IPS DF 19.7 (cell line): Measurements from ENCODE around the gene ACOT11.

Experiments used
- DNase-seq: peaks from one replicate; pipeline ENCODE4 v3.0.0-alpha.2; 2013; ENCODE audit warnings: low read depth, low spot score

ACOT11 gene

GRCh38 chr1:54645806-54646676, 98.0 kb downstream of the ACOT11 start:
- no peak for DNase-seq

DNA sequence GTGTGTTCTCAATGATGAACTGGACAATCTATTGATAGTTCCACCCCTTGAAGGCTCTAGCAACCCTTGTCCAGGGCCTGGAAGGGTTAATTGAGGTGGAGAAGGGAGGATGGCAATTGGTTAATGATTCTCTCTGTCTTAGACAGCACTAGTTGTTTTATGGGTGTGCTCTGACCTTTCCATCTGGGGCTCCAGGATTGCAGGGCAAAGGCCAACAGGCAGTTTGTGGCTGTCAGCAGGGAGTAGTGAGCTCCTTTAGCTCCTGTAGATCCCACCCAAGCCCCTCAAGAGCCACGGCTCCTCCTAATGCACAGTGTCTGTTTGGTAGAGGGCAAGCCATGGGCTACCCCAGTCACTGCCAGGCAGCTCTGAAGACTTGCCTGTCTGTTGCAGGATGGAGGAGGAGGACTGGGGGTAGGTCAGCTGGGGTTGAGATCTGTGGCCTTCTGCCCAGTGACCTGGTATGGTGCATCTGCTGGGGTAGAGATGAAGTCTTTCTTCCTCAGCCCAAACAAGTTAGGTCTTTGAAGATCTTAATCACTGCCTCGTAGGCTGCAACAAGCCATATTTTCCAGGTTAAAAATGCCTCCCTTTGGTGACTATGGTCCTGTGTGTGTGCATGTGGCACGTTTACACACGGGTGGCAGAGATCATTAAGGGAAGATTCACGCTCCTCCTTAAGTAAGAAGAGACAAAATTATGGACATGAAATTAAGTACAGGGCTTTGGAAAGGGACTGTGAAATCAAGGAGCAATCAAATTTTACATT, 101.3 kb downstream of the ACOT11 start:
- DNase-seq: no peak

DNA sequence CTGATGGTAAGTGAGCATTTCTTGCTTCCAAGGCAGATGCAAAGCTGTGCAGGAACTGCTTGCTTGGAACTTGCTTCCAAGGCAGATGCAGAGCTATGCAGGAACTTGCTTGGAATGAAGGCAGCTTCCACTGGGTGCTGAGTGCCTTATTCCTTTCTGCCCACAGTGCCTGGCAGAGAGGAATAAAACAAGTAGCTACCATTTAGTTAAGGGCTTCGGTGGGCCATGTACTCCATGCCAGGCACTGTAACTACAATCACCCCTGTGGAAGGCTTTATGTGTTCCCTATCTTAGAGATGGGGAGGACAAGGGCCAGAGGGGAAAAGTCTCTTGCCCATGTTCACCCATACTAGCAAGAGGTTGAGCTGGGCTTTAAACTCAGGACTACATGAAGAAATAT, 101.9 kb downstream of the ACOT11 start:
- no peak for DNase-seq

GRCh38 chr1:54650417-54650816, 102.4 kb downstream of the ACOT11 start:
- DNase-seq: no peak

DNA sequence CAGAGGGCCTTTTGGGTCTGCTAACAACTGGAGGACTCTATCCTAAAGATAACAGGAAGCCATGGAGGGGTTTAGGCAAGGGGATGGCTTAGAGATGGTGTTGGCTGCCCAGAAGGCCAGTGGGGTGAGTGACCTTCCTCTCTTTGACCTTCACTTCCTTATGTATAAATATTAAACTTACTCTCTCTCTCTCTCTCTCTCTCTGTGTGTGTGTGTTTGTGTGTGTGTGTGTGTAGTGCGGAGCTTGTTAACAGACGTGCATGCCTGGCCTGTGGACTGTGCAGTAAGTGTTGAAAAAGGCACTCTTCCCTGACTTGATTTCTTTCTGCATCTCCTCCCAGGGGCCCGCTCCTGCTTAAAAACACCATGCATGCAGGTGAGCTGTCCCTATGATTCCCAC, 103.6 kb downstream of the ACOT11 start:
- no peak for DNase-seq

DNA sequence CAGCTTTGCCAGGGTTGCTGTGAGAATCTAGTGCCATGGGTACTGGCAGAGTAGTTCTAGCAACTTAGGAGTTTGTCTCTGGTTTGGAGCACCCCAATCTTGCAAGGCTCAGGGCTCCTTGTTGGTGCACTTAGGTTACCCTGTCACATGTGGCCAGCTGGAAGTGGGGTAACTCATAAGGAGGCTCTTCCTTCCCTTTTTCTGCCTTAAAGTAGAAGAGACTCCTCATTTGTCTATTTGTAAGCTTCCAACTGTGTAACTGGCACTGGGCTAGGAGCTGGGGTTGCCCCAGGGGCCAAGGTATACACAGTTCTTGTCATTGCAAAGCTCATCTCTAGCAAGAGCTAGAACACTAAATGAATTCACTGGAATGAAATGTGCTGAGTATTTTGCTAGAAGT, 104.1 kb downstream of the ACOT11 start:
- DNase-seq: no peak

DNA sequence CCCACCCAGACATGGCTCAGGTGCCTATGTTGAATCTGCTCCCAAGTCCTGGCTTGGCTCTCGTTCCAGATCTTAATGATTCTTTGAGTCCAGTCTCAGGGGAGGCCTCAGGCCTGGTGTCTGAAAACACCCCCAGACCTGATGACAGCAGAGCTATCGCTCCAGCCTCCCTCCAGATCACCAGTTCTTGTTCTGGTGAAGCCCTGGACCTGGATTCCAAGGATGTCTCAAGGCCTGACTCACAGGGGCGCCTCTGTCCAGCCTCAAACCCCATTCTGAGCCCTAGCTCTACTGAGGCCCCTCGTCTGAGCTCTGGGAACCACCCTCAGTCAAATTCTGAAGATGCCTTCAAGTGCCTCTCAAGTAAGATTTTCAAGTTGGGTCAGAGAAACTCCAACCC, 105.0 kb downstream of the ACOT11 start:
- no peak for DNase-seq

GRCh38 chr1:54658164-54658913, 110.3 kb downstream of the ACOT11 start:
- no peak for DNase-seq
